ENCODE results near the gene PLA2G6.

The PLA2G6 gene

GRCh38 chr22:38125751-38126201, 55.9 kb downstream of the PLA2G6 start:
- Histone ChIP-seq H3K9ac (no peak overlapping the region), H3K4me3 (ENCODE audit: low read depth, low read length) (no peak overlapping the region), H3K27me3 (ENCODE audit: control insufficient read depth, insufficient read depth, low read length) (no peaks in the 10 kb centered on the region), H3K9me3 (ENCODE audit: control insufficient read depth, low read length) (no peaks in the 10 kb centered on the region), H3K27ac (no peak overlapping the region), H3K79me2 (no peaks in the 10 kb centered on the region), H3K36me3 (ENCODE audit: control insufficient read depth, insufficient read depth, low read length) (no peaks in the 10 kb centered on the region), H2AFZ (no peak overlapping the region), H3K4me2 (ENCODE audit: low read length) (no peak overlapping the region), H3K4me1 (no peaks in the 10 kb centered on the region)
- TF ChIP-seq, protein P1, sequence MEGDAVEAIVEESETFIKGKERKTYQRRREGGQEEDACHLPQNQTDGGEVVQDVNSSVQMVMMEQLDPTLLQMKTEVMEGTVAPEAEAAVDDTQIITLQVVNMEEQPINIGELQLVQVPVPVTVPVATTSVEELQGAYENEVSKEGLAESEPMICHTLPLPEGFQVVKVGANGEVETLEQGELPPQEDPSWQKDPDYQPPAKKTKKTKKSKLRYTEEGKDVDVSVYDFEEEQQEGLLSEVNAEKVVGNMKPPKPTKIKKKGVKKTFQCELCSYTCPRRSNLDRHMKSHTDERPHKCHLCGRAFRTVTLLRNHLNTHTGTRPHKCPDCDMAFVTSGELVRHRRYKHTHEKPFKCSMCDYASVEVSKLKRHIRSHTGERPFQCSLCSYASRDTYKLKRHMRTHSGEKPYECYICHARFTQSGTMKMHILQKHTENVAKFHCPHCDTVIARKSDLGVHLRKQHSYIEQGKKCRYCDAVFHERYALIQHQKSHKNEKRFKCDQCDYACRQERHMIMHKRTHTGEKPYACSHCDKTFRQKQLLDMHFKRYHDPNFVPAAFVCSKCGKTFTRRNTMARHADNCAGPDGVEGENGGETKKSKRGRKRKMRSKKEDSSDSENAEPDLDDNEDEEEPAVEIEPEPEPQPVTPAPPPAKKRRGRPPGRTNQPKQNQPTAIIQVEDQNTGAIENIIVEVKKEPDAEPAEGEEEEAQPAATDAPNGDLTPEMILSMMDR (IDR thresholded peaks at IDR 0.05): no peak

GRCh38 chr22:38125038-38125610, 56.5 kb downstream of the PLA2G6 start:
- Histone ChIP-seq H2AFZ (no peak overlapping the region), H3K4me1 (no peaks in the 10 kb centered on the region), H3K79me2 (no peaks in the 10 kb centered on the region), H3K9ac (no peak overlapping the region), H3K27me3 (ENCODE audit: control insufficient read depth, insufficient read depth, low read length) (no peaks in the 10 kb centered on the region), H3K36me3 (ENCODE audit: control insufficient read depth, insufficient read depth, low read length) (no peaks in the 10 kb centered on the region), H3K9me3 (ENCODE audit: control insufficient read depth, low read length) (no peaks in the 10 kb centered on the region), H3K27ac (no peak overlapping the region), H3K4me2 (ENCODE audit: low read length) (no peak overlapping the region), H3K4me3 (ENCODE audit: low read depth, low read length) (no peak overlapping the region)
- TF ChIP-seq, protein P1 (IDR thresholded peaks at IDR 0.05): no peak

GRCh38 chr22:38124236-38124974, 57.2 kb downstream of the PLA2G6 start:
- no peak overlapping the region for H2AFZ ChIP-seq
- H3K9me3 ChIP-seq (ENCODE audit: control insufficient read depth, low read length): no peaks in the 10 kb centered on the region
- H3K36me3 ChIP-seq (ENCODE audit: control insufficient read depth, insufficient read depth, low read length): no peaks in the 10 kb centered on the region
- no peak overlapping the region for H3K27ac ChIP-seq
- no peak overlapping the region for H3K4me3 ChIP-seq (ENCODE audit: low read depth, low read length)
- H3K27me3 ChIP-seq (ENCODE audit: control insufficient read depth, insufficient read depth, low read length): no peaks in the 10 kb centered on the region
- no peak overlapping the region for H3K4me2 ChIP-seq (ENCODE audit: low read length)
- no peaks in the 10 kb centered on the region for H3K79me2 ChIP-seq
- no peaks in the 10 kb centered on the region for H3K4me1 ChIP-seq
- H3K9ac ChIP-seq: no peak overlapping the region
- TF ChIP-seq, protein P1 (IDR thresholded peaks at IDR 0.05): no peak

DNA sequence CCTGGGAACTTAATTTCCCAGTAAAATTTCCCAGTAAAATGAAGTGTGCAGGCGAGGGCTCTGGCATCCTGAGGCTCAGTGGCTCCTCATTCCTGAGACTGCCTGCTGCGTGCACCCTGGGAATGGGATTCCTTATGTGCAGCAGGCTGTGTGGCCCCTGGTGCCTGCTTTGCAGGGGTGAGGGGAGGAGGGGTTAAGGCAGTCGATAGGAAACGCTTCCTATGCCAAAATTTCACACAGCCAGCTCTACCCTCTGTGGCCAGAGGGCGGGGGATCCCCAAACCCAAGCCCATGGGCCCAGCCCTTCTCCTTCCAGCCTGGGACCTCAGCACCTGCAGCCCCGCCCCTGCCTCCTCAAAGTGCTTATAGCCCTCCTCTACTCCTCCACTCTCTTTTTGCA, 59.0 kb downstream of the PLA2G6 start:
- Histone ChIP-seq H3K9ac (no peak overlapping the region), H3K4me1 (no peaks in the 10 kb centered on the region), H3K4me2 (ENCODE audit: low read length) (no peak overlapping the region), H3K36me3 (ENCODE audit: control insufficient read depth, insufficient read depth, low read length) (no peaks in the 10 kb centered on the region), H3K27me3 (ENCODE audit: control insufficient read depth, insufficient read depth, low read length) (no peaks in the 10 kb centered on the region), H3K9me3 (ENCODE audit: control insufficient read depth, low read length) (no peaks in the 10 kb centered on the region), H3K4me3 (ENCODE audit: low read depth, low read length) (no peak overlapping the region), H3K79me2 (no peaks in the 10 kb centered on the region), H3K27ac (no peak overlapping the region), H2AFZ (no peak overlapping the region)
- TF ChIP-seq, protein P1 (IDR thresholded peaks at IDR 0.05): no peak
